GM21515 (cell line): ENCODE results near the gene GCKR.
"Not testable (repeated sequence)": the region's sequence is repeated elsewhere in the genome, so short reads cannot be mapped to it uniquely, and the experiment has no call there.

Source experiments
- ATAC-seq: cut with Tn5 transposase; IDR thresholded peaks from one replicate; pipeline ENCODE4 v1.9.1; 2021; ENCODE audit not compliant: unreplicated experiment

Gene GCKR

GRCh38 chr2:27506587-27506986, 9.9 kb downstream of the GCKR start:
- no peak for ATAC-seq

GRCh38 chr2:27507293-27507692, 10.7 kb downstream of the GCKR start:
- ATAC-seq: no peak

GRCh38 chr2:27509326-27509725, 12.7 kb downstream of the GCKR start:
- no peak for ATAC-seq

- no peak for ATAC-seq
Measured at GRCh38 chr2:27518113-27518781, 21.6 kb downstream of the GCKR start.

GRCh38 chr2:27518782-27519113, 22.1 kb downstream of the GCKR start:
- no peak for ATAC-seq

GRCh38 chr2:27520316-27520715, 23.7 kb downstream of the GCKR start:
- ATAC-seq: no peak

GRCh38 chr2:27522400-27522945, 25.8 kb downstream of the GCKR start:
- ATAC-seq: no peak

GRCh38 chr2:27527182-27527581, 30.5 kb downstream of the GCKR start:
- no peak for ATAC-seq

- no peak for ATAC-seq
Measured at GRCh38 chr2:27531983-27532382, 35.3 kb downstream of the GCKR start.

GRCh38 chr2:27537287-27537686, 40.6 kb downstream of the GCKR start:
- no peak for ATAC-seq

GRCh38 chr2:27538839-27539450, 42.3 kb downstream of the GCKR start:
- not testable (repeated sequence) for ATAC-seq

- ATAC-seq: not testable (repeated sequence)
Measured at GRCh38 chr2:27539649-27540048, 43.0 kb downstream of the GCKR start.

- no peak for ATAC-seq
Measured at GRCh38 chr2:27544143-27544821, 47.6 kb downstream of the GCKR start.

GRCh38 chr2:27545348-27546141, 48.9 kb downstream of the GCKR start:
- no peak for ATAC-seq

- ATAC-seq: no peak
Measured at GRCh38 chr2:27549303-27549702, 52.7 kb downstream of the GCKR start.

- no peak for ATAC-seq
Measured at GRCh38 chr2:27551514-27551913, 54.9 kb downstream of the GCKR start.

- no peak for ATAC-seq
Measured at GRCh38 chr2:27552941-27553340, 56.3 kb downstream of the GCKR start.

- ATAC-seq: not testable (repeated sequence)
Measured at GRCh38 chr2:27554451-27554850, 57.8 kb downstream of the GCKR start.

- no peak for ATAC-seq
Measured at GRCh38 chr2:27559228-27559627, 62.6 kb downstream of the GCKR start.

GRCh38 chr2:27561060-27561459, 64.4 kb downstream of the GCKR start:
- no peak for ATAC-seq

- ATAC-seq: no peak
Measured at GRCh38 chr2:27566628-27567027, 70.0 kb downstream of the GCKR start.
